ENCODE measurements around the gene GPRC5D.
A peak's percentile ranks its signal among the peaks of the same experiment; 100 is the strongest.

Gene GPRC5D

DNA sequence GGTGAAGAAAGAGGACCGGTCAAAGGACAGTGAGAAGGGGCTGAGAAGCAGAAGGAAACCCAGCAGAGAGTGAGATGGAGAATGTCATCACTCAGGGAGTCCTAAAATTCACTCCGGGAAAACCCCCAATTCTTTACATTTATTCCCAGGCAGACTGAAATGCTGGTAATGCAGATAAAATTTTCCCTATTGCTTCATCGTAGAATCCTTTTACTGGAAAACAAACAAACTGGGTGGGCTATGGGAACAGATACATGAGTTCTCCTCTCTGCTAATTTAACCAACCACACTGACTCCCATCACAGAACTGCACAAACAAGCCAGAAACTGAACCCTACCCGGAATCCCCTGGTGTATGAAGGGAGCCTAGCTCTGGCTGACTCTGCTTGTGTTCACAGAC, 27.2 kb upstream of the GPRC5D start:
- DNase-seq: no peak

- DNase-seq: no peak
Measured at GRCh38 chr12:12977231-12977630, 25.3 kb upstream of the GPRC5D start.

DNA sequence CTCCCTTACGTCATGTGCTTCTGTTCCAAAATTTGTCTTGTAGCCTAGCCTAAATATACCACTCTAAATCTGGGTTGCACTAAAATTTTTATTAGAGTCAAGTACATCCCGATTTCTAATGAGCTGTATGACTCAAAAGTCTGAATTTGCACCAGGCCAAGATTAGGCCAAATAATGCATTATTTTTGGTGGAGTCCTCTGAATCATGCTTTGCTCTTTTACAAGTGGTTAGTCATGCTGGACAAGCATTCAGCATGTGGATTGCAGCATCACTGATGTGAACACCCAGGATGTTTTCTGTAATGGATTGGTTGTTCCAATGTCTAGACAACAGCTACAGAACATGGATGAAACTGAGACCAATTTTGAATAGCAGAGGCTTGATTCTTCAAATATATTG, 24.4 kb upstream of the GPRC5D start:
- DNase-seq: no peak

- peak; percentile 57 for DNase-seq
Measured at GRCh38 chr12:12975322-12976077, 23.5 kb upstream of the GPRC5D start.

- DNase-seq: no peak
Measured at GRCh38 chr12:12974211-12974610, 22.2 kb upstream of the GPRC5D start.

DNA sequence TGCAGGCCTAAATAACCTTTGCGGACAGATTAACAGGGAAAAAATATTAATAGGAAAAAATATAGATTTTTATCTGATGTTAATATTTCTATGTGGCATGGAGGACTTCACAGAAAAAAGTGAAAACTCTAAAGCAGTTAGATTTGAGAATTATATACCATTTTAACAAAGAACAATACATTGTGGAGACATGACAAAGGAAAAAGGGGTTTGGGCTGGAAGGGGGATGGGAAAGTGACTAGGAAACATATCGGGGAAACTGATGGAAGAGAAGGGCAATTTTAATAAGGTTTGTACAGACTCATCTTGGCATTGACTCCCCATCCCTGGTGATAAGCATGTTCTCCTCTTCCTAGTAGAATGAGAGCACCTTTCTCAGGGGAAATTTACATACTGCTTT, 21.0 kb upstream of the GPRC5D start:
- DNase-seq: no peak

- no peak for DNase-seq
Measured at GRCh38 chr12:12965836-12966235, 13.9 kb upstream of the GPRC5D start.

GRCh38 chr12:12964255-12964654, 12.3 kb upstream of the GPRC5D start:
- no peak for DNase-seq

GRCh38 chr12:12960639-12961209, 8.8 kb upstream of the GPRC5D start:
- DNase-seq: no peak

GRCh38 chr12:12958886-12959285, 6.9 kb upstream of the GPRC5D start:
- no peak for DNase-seq

- DNase-seq: no peak
Measured at GRCh38 chr12:12954878-12955625, 3.1 kb upstream of the GPRC5D start.

DNA sequence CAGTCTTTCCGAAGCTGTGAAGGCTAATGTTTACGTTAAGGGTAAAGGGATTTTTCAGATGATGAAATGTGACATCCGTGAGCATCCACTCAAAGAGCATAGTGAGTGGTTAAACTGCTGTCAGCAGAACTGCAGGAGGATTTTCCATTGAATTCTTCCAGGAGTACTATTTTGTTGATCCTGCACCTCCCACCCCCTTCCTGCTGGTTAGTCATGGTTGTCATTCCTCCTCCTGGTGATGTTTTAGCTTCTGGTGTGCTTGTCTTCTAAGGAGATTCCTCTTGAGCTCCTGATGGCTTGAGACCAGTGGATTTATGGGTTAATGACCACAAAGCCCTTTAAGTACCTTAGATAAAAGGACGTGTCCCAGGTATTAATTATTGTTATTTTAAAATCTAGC, 2.4 kb upstream of the GPRC5D start:
- DNase-seq: peak; percentile 1

GRCh38 chr12:12951504-12951903, 466 bp downstream of the GPRC5D start:
- DNase-seq: no peak

- no peak for DNase-seq
Measured at GRCh38 chr12:12947902-12948301, 4.1 kb downstream of the GPRC5D start.

DNA sequence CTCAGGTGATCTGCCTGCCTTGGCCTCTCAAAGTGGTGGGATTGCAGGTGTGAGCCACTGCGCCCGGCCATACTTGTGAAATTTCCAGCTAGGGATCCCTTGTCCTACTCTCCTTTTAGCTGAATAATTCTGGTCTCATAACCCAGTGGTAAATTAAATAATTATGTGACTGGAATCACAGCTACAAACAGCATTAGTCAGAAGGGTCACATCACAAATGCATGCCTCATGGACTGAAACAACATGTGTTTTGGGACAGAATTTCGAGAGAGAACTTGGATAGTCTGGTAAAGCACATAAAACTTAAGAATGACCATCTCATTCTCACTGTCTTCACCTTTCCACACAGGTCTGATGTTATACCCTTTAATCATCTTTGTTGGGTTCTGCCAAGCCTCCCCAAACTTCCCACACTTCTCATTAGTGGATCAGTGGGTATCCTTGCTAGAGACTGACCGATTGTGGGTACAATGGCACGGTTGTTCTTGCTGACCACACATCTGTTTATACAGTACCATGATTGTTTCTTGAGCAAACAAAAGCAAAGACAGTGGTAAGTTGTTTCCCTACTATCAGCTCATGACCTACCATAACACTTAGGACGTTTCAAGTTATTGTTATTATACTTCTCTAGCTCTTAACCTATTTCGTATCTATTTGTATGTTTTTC, 5.1 kb downstream of the GPRC5D start:
- DNase-seq: no peak

DNA sequence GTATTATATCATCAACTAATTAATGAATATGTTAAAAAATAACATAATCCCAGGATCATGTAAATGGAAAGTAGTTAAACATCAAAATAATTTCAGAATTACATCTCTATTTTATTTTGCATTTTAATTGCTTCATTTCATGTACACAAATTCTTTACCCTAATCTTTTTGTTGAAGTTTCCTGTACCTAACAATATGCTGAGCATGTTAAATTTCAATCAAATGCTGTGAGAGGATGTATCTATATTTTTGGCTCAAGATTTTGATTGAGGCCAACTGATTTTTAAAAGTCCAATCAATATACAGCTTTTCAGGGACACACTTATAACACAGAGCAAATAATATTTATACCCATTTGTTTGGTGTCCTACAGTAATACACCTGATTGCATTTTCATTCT, 6.4 kb downstream of the GPRC5D start:
- DNase-seq: no peak

GRCh38 chr12:12943586-12944260, 8.2 kb downstream of the GPRC5D start:
- DNase-seq: no peak

- DNase-seq: peak; percentile 62
Measured at GRCh38 chr12:12941450-12942350, 10.3 kb downstream of the GPRC5D start.

DNA sequence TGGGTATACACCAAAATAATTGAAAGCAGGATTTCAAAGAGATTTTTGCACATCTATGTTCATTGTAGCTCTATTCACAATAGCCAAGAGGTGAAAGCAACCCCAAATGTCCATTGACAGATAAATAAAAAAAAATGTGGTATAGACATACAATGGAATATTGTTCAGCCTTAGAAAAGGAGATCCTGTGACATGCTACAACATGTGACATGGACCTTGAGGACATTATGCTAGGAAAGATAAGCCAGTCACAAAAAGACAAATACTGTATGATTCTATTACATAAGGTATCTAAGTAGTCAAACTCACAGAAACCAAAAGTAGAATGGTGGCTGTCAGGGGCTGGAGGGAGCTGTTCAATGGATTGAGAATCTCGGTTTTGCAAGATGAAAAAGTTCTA, 12.1 kb downstream of the GPRC5D start:
- no peak for DNase-seq

- DNase-seq: no peak
Measured at GRCh38 chr12:12938541-12938940, 13.4 kb downstream of the GPRC5D start.

DNA sequence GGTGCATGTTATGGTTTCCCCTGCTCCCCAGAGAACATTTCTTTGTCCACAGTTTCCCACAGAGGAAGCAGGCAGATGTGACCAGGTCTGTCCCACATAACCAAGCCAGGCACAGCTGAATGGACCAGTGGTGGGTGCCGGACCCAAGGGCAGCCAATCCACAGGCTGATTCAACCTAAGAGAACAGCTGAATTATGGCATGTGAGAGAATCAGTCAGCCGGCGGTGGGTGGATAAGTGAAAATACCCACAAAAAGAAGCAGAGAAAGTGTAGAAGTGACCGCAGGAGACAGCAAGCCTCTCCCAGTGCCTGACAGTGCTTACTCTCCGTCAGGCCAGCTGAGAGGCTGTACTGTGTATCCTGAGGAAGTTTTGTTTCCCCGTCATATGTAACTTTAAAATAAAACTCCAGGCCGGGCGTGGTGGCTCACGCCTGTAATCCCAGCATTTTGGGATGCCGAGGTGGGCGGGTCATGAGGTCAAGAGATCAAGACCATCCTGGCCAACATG, 14.9 kb downstream of the GPRC5D start:
- no peak for DNase-seq

DNA sequence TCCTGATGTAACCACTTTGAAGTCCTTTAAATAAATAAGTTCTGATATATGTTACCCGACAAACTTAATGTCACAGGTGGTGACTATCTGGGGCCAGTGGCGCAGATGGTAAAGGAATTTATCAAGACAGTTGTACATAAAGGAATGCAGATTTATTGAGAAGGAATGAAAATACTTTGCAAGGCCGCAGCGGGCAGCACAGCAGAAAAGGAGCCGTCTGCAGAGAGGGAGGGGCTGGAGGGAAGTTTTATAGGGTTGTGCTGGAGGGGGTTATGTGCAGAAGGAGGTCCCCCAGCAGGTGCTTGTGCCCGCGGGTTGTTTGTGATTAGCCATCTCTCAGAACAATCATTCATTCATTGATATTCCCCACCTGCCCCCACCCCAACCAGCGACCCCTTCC, 17.4 kb downstream of the GPRC5D start:
- DNase-seq: no peak

All from NCI-H69 (cell line).